HepG2 (cell line): ENCODE results near the gene INHBE. TPM values are rescaled to one million over a fixed set of nuclear protein-coding genes. Genes with fewer than 3 reads are reported as not detected.

Source experiments
- CBX1 ChIP-seq: IDR thresholded peaks from one replicate; pipeline ENCODE4 v1.6.1; 2016; ENCODE audit warnings: antibody characterized with exemption, low read depth
- DBP ChIP-seq: sonication (generic); formaldehyde crosslinking; IDR thresholded peaks from 2 replicates; pipeline ENCODE4 v1.4.0; 2020; ENCODE audit warnings: missing genetic modification reagents; ENCODE audit errors: not compliant biosample characterization
- E2F1 ChIP-seq: sonication (generic); formaldehyde crosslinking; IDR thresholded peaks from 2 replicates; pipeline ENCODE4 v1.5.0; 2020; ENCODE audit warnings: missing genetic modification reagents
- E2F2 ChIP-seq: sonication (generic); formaldehyde crosslinking; IDR thresholded peaks from 2 replicates; pipeline ENCODE4 v1.4.0; 2020; ENCODE audit warnings: missing genetic modification reagents, borderline replicate concordance
- ETS1 ChIP-seq: sonication (generic); formaldehyde crosslinking; IDR thresholded peaks from 2 replicates; pipeline ENCODE4 v1.4.0; 2020; ENCODE audit warnings: missing genetic modification reagents
- FOXK1 ChIP-seq: sonication (generic); formaldehyde crosslinking; IDR thresholded peaks from 2 replicates; pipeline ENCODE4 v1.4.0; 2020; ENCODE audit warnings: low read depth, missing genetic modification reagents, borderline replicate concordance
- GATAD2A ChIP-seq: IDR thresholded peaks from 2 replicates; pipeline ENCODE4 v1.6.1; 2016
- HMGXB4 ChIP-seq, 2 experiments: sonication (generic) in 1 of 2; formaldehyde crosslinking in 1 of 2; IDR thresholded peaks; 2 replicates each; pipeline versions ENCODE4 v1.4.0 to v1.6.1; 2018 to 2020; ENCODE audit warnings: missing genetic modification reagents in 2 of 2, borderline replicate concordance in 1 of 2, low read depth in 1 of 2, mild to moderate bottlenecking in 1 of 2, missing biosample characterization in 1 of 2
- HOXA9 ChIP-seq: sonication (generic); formaldehyde crosslinking; IDR thresholded peaks from 2 replicates; pipeline ENCODE4 v1.8.1; 2022; ENCODE audit warnings: missing genetic modification reagents, mild to moderate bottlenecking, moderate library complexity, borderline replicate concordance
- RBFOX2 ChIP-seq: fragments of 200-400 bp; formaldehyde crosslinking; IDR thresholded peaks from 2 replicates; pipeline ENCODE4 v1.6.1; 2017; ENCODE audit warnings: low read depth, mild to moderate bottlenecking, low read length
- RELA ChIP-seq: sonication (generic); formaldehyde crosslinking; IDR thresholded peaks from 2 replicates; pipeline ENCODE4 v1.4.0; 2020; ENCODE audit warnings: missing genetic modification reagents
- SKI ChIP-seq: fragments of 450-650 bp; IDR thresholded peaks from one replicate; pipeline ENCODE4 v1.6.1; 2018; ENCODE audit warnings: mild to moderate bottlenecking; ENCODE audit not compliant: partially characterized antibody
- SP2 ChIP-seq: sonication (generic); formaldehyde crosslinking; IDR thresholded peaks from 2 replicates; pipeline ENCODE4 v1.5.1; 2020; ENCODE audit warnings: mild to moderate bottlenecking, missing genetic modification reagents
- THAP9 ChIP-seq: sonication (generic); formaldehyde crosslinking; IDR thresholded peaks from 2 replicates; pipeline ENCODE4; 2020; ENCODE audit warnings: missing genetic modification reagents, mild to moderate bottlenecking, borderline replicate concordance
- TMF1 ChIP-seq: sonication (generic); formaldehyde crosslinking; IDR thresholded peaks from 2 replicates; pipeline ENCODE4 v1.8.1; 2022; ENCODE audit warnings: low read depth, missing genetic modification reagents
- ZBTB38 ChIP-seq: sonication (generic); formaldehyde crosslinking; IDR thresholded peaks from 2 replicates; pipeline ENCODE4 v1.5.1; 2020; ENCODE audit warnings: mild to moderate bottlenecking, missing genetic modification reagents
- ZFP37 ChIP-seq: sonication (generic); formaldehyde crosslinking; IDR thresholded peaks from 2 replicates; pipeline ENCODE4 v1.4.0; 2020; ENCODE audit warnings: missing genetic modification reagents, borderline replicate concordance
- ZNF691 ChIP-seq: sonication (generic); formaldehyde crosslinking; IDR thresholded peaks from 2 replicates; pipeline ENCODE4 v1.4.0; 2020; ENCODE audit warnings: missing genetic modification reagents, low read depth, mild to moderate bottlenecking, borderline replicate concordance
- polyA plus RNA-seq, 8 experiments: library from polyadenylated mRNA; depleted of rRNA in 3 of 8; stranded (reverse) in 7 of 8; unstranded in 1 of 8; fragments of >200 nt; fragmentation: Illumina TruSeq in 4 of 8; extraction: Trizol in 4 of 8; gene quantifications; 2 replicates each; pipeline versions ENCODE4 v1.2.1 to v1.2.3, GENCODE V29; 2011 to 2016; ENCODE audit warnings: low read depth in 4 of 8, missing spikeins in 1 of 8, mixed read lengths in 1 of 8; ENCODE audit not compliant: insufficient read depth in 1 of 8
- total RNA-seq, 5 experiments: library from RNA; depleted of rRNA; stranded (reverse); fragments of >200 nt; fragmentation: Illumina TruSeq; extraction: Trizol; gene quantifications; 2 replicates each; pipeline ENCODE4 v1.2.3, GENCODE V29; 2016; ENCODE audit warnings: low read depth in 1 of 5

Gene INHBE
- total and polyA plus RNA-seq, 2 of the 13 experiments (the other 11 are each of a cell fraction or from before 2014, with no cell fraction given) = 17.0 to 32.0 TPM

GRCh38 chr12:57430931-57431566, 24.1 kb upstream of the INHBE start, which contains the start of gene R3HDM2 (continued):
- peak; percentile 82; the same call in 1 of the 2 replicates for TF ChIP-seq ZNF691
- TF ChIP-seq RBFOX2 = peak; percentile 98
- peak; percentile 69; the same call in 1 of the 2 replicates for TF ChIP-seq E2F1 (CRISPR knock-in tag)
- TF ChIP-seq E2F2 (CRISPR knock-in tag) = peak; percentile 62; the same call in 1 of the 2 replicates
- TF ChIP-seq GATAD2A = peak; percentile 48; the same call in 1 of the 2 replicates
- TF ChIP-seq ZFP37 = 0 out of 2 replicates have a peak, but pooled peaks have one; percentile 73
- TF ChIP-seq TMF1 (CRISPR knock-in tag) = peak; percentile 90
- TF ChIP-seq HOXA9 (CRISPR knock-in tag) = 0 out of 2 replicates have a peak, but pooled peaks have one; percentile 56
- peak; percentile 95 for TF ChIP-seq ZBTB38 (CRISPR knock-in tag)
- no peak for TF ChIP-seq SKI
- no peak for TF ChIP-seq ETS1 (CRISPR knock-in tag)
- TF ChIP-seq CBX1 = no peak
- peak; percentile 81; the same call in 1 of the 2 replicates for TF ChIP-seq RELA (CRISPR knock-in tag)
- TF ChIP-seq THAP9 (CRISPR knock-in tag) = peak; percentile 72
- TF ChIP-seq HMGXB4 (CRISPR knock-in tag; IDR thresholded peaks at IDR 0.05; ENCODE audit: borderline replicate concordance in 1 of 2, low read depth in 1 of 2) = peak; percentile 40 to 76; a peak in 3 of 4 replicates
- TF ChIP-seq FOXK1 (CRISPR knock-in tag) = 0 out of 2 replicates have a peak, but pooled peaks have one; percentile 40
- no peak for TF ChIP-seq DBP (CRISPR knock-in tag)
- 0 out of 2 replicates have a peak, but pooled peaks have one; percentile 29 for TF ChIP-seq SP2 (CRISPR knock-in tag)
